22Rv1 (cell line): Measurements from ENCODE around the gene TEX11.

ENCODE experiments used
- CTCF ChIP-seq: fragments of 450-650 bp; IDR thresholded peaks from 2 replicates; pipeline ENCODE4 v1.5.1; 2017; ENCODE audit warnings: mild to moderate bottlenecking
- ZFX ChIP-seq: fragments of 450-650 bp; IDR thresholded peaks from 2 replicates; pipeline ENCODE4 v1.6.1; 2017; ENCODE audit warnings: antibody characterized with exemption, borderline replicate concordance

- TF ChIP-seq CTCF (no peak), ZFX (no peak)
Observed at GRCh38 chrX:70613295-70613694, 295.2 kb downstream of the TEX11 start.
